Naive B cell (primary cell): ENCODE data around the gene PLEKHD1. TPM values are rescaled to one million over a fixed set of nuclear protein-coding genes. Genes with fewer than 3 reads are reported as not detected.

Experiments used
- ATAC-seq, 2 donors: fragments of 150-1000 bp; cut with Tn5 transposase; 2 replicates each; pipeline ENCODE4 v1.10.0; 2021; ENCODE audit warnings: low read depth in 2 of 2, mild to moderate bottlenecking in 2 of 2, moderate library complexity in 2 of 2
- DNase-seq: peaks from one replicate; pipeline ENCODE4 v3.0.0; 2022
- H3K27ac Mint-ChIP-seq, 6 donors: one replicate each; pipeline ENCODE4 v1.8.0; 2020 to 2022; ENCODE audit warnings: mild to moderate bottlenecking in 6 of 6, mixed read lengths in 6 of 6, moderate library complexity in 5 of 6, inconsistent platforms in 2 of 6
- H3K27me3 Mint-ChIP-seq, 3 donors: one replicate each; pipeline ENCODE4 v1.8.0; 2021 to 2022; ENCODE audit warnings: mixed read lengths in 3 of 3, mild to moderate bottlenecking in 1 of 3
- H3K36me3 Mint-ChIP-seq, 2 donors: one replicate each; pipeline ENCODE4 v1.8.0; 2020 to 2022; ENCODE audit warnings: mixed read lengths in 2 of 2, inconsistent platforms in 1 of 2, mild to moderate bottlenecking in 1 of 2
- H3K4me1 Mint-ChIP-seq, 3 donors: one replicate each; pipeline ENCODE4 v1.8.0; 2020 to 2022; ENCODE audit warnings: mixed read lengths in 3 of 3, inconsistent platforms in 1 of 3, mild to moderate bottlenecking in 1 of 3, moderate library complexity in 1 of 3
- H3K4me3 Mint-ChIP-seq, 8 donors: one replicate each; pipeline ENCODE4 v1.8.0; 2020 to 2022; ENCODE audit warnings: mild to moderate bottlenecking in 8 of 8, mixed read lengths in 8 of 8, moderate library complexity in 8 of 8, inconsistent platforms in 2 of 8
- H3K9me3 Mint-ChIP-seq, 7 donors: one replicate each; pipeline ENCODE4 v1.8.0; 2020 to 2022; ENCODE audit warnings: mixed read lengths in 7 of 7, mild to moderate bottlenecking in 5 of 7, inconsistent platforms in 2 of 7, moderate library complexity in 1 of 7
- polyA plus RNA-seq, 6 donors: library from polyadenylated mRNA; unstranded; fragments of 300-500 nt; fragmentation: Illumina TruSeq; gene quantifications; one replicate each; pipeline ENCODE4 v1.2.3, GENCODE V29; 2021; ENCODE audit warnings: low read depth in 6 of 6

Gene PLEKHD1
- under 1 TPM in 2 of 6 donors, not detected in 4; 0.07 to 0.11 TPM for polyA plus RNA-seq

DNA sequence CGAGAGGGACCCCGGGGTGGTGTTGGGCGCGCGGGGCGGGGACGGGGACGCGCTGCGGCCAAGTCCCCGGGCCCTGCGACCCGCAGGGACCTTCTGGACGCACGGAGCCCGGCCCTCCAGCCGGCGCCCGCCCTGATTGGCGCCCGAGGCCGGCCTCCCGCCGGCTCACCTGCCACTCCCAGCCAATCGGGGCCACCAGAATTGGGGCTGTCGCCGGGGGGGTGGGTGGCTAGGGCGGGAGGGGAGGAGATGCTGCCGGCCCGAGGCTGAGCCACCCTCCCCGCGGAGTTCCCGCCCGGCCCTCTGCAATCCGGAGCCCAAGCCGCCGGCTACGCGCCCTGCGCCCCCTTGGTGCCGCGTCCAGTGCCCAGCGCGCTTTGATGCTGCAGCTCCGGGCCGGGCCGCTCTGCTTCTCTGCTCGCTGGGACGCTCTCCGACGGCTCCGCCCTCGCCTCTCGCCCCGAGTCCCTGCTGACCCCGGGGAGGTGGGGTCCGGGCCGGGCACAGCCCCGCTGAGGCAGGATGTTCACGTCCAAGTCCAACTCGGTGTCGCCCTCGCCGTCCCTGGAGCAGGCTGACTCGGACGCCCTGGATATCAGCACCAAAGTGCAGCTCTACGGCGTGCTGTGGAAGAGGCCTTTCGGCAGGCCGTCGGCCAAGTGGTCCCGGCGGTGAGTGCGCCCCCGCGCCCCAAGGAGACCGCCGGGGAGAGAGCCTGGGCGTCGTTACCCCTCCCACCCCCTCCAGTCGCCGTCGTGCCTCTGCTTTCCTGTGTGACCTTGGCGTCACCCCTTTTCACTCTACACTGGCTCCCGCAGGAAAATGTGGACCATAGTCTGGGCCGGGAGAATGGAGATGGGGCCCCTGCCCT lies at the start of gene PLEKHD1:
Gene PLEKHD1, plus strand, starts transcription at position 285 of the 871 bp plus-strand sequence. Its CDS starts 238 bp downstream, at position 523.
- Mint-ChIP-seq H3K27me3 (peaks cover 45 to 68% (median 52%) of the 10 kb centered on the region in 3 donors), H3K9me3 (peaks cover 0 to 2% (median 0%) of the 10 kb centered on the region in 7 donors), H3K4me3 (peak within 1 kb of the TSS in 7 of 8 donors; percentile 20 to 70 (median 45)), H3K36me3 (no peaks in the 10 kb centered on the region), H3K4me1 (peaks cover 7 to 22% (median 18%) of the 10 kb centered on the region in 3 donors), H3K27ac (no peak within 1 kb of the TSS)
- no peak for DNase-seq
- ATAC-seq = no peak

DNA sequence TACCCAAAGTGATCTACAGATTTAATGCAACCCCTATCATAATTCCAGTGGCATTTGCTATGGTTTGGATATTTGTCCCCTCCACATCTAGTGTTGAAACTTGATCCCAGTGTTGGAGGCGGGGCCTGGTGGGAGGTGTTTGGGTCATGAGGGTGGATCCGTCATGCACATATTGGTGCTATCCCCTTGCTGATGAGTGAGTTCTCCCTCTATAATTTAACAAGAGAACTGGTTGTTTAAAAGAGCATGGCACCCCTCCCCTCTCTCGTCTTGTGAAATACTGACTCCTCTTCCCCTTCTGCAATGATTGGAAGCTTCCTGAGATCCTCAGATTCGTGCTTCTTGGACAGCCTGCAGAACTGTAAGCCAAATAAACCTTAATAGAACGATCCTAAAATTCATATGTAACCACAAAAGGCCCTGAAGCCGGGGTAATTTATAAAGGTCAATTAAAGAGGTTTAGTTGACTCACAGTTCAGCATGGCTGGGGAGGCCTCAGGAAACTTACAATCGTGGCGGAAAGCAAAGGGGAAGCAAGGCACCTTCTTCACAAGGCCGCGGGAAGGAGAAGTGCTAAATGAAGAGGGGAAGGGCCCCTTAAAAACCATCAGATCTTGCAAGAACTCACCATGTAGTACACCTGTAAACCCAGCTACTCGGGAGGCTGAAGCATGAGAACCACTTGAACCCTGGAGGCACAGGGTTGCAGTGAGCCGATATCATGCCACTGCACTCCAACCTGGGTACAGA lies 44.8 kb upstream of the PLEKHD1 start:
- H3K4me1 Mint-ChIP-seq = peaks cover 11 to 18% (median 11%) of the 10 kb centered on the region in 3 donors
- ATAC-seq (no peak), DNase-seq (no peak)
- H3K27ac Mint-ChIP-seq = no peak overlapping the region
- no peak overlapping the region for H3K4me3 Mint-ChIP-seq
- H3K27me3 Mint-ChIP-seq = no peaks in the 10 kb centered on the region
- H3K36me3 Mint-ChIP-seq = peaks cover 0 to 21% of the 10 kb centered on the region in 2 donors
- no peaks in the 10 kb centered on the region for H3K9me3 Mint-ChIP-seq

DNA sequence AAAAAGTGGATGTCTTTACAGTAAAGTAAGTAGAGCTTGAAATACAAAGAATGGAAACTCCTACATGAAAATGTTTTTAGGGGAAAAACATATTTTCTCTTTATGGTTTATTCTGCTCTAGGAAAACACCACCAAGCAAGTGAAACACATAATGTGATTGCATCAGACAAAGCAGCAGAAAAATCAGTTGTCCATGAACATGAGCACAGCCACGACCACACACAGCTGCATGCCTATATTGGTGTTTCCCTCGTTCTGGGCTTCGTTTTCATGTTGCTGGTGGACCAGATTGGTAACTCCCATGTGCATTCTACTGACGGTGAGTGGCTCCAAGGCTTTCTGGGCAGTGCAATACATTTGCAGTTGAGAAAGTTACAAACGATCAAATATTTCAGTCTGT lies 42.6 kb upstream of the PLEKHD1 start:
- Mint-ChIP-seq H3K27me3 (no peaks in the 10 kb centered on the region), H3K36me3 (peaks cover 13 to 23% of the 10 kb centered on the region in 2 donors), H3K27ac (peak overlapping the region in 1 of 6 donors; percentile 4), H3K9me3 (no peaks in the 10 kb centered on the region), H3K4me3 (no peak overlapping the region), H3K4me1 (peaks cover 0 to 10% (median 2%) of the 10 kb centered on the region in 3 donors)
- no peak for ATAC-seq
- no peak for DNase-seq

DNA sequence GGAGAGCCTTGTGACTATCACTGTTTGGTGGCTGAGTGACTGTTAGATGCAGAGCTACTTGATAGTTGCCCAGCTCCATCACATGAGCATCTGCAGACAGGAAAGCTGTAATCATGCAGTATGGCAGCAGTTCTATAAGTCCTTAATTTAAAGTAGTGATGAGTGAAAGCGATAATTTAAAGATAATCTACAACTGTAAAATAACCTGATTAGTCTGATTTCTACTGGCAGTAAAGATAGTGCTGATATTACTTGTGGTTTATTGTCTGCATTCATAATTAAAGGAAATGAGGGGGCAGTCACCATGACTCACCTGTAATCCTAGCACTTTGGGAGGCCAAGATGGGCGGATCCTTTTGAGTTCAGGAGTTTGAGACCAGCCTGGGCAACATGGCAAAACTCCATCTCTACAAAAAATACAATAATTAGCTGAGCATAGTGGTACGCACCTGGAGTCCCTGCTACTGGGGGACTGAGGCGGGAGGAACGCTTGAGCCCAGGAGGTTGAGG lies 41.2 kb upstream of the PLEKHD1 start:
- Mint-ChIP-seq H3K27me3 (no peaks in the 10 kb centered on the region), H3K27ac (peak overlapping the region in 1 of 6 donors; percentile 64), H3K4me1 (peaks cover 0 to 10% (median 2%) of the 10 kb centered on the region in 3 donors), H3K4me3 (no peak overlapping the region), H3K9me3 (no peaks in the 10 kb centered on the region), H3K36me3 (peaks cover 14 to 27% of the 10 kb centered on the region in 2 donors)
- ATAC-seq (no peak), DNase-seq (no peak)

DNA sequence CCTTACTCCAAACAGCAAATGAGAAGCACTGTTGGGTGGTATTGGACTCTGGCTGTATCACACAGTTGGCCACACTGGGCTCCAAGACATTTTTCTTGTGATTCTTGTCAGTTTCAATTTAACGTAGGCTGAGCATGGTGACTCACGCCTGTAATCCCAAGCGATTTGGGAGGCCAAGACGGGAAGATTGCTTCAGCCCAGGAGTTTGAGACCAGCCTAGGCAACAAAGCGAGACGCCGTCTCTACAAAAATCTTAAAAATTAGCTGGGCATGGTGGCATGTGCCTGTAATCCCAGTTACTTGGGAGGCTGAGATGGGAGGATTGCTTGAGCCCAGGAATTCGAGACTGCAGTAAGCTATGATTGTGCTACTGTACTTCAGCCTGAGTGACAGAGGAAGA lies 35.3 kb upstream of the PLEKHD1 start:
- no peaks in the 10 kb centered on the region for H3K9me3 Mint-ChIP-seq
- DNase-seq (no peak), ATAC-seq (no peak)
- no peaks in the 10 kb centered on the region for H3K27me3 Mint-ChIP-seq
- peaks cover 0 to 6% (median 0%) of the 10 kb centered on the region in 3 donors for H3K4me1 Mint-ChIP-seq
- no peak overlapping the region for H3K27ac Mint-ChIP-seq
- peaks cover 14 to 19% of the 10 kb centered on the region in 2 donors for H3K36me3 Mint-ChIP-seq
- no peak overlapping the region for H3K4me3 Mint-ChIP-seq

DNA sequence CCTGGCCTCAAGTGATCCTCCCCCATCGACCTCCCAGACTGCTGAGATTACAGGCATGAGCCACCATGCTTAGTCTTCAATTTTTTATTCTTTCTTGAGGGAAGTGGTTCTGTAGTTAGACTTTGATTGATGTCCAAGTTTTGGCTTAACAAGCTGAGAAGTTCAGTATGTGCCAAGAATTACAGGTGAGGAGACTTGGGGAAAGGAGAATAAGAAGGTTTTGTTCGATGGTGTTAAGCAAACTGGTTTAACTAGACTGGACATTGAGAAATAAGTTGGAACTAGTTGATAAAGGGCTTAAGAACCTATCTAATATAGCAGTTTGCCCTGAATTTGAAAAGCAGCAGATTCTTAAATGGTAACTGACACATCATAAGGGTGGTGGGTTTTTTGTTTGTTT lies 32.6 kb upstream of the PLEKHD1 start:
- Mint-ChIP-seq H3K4me3 (no peak overlapping the region), H3K27me3 (no peaks in the 10 kb centered on the region), H3K36me3 (peaks cover 7 to 16% of the 10 kb centered on the region in 2 donors), H3K9me3 (no peaks in the 10 kb centered on the region), H3K4me1 (no peaks in the 10 kb centered on the region), H3K27ac (peak overlapping the region in 4 of 6 donors; percentile 11 to 76 (median 18))
- DNase-seq = no peak
- no peak for ATAC-seq

DNA sequence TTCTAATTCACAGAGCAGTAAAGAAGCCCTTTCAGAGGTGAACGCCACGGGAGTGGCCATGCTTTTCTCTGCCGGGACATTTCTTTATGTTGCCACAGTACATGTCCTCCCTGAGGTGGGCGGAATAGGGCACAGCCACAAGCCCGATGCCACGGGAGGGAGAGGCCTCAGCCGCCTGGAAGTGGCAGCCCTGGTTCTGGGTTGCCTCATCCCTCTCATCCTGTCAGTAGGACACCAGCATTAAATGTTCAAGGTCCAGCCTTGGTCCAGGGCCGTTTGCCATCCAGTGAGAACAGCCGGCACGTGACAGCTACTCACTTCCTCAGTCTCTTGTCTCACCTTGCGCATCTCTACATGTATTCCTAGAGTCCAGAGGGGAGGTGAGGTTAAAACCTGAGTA lies 26.2 kb upstream of the PLEKHD1 start:
- no peaks in the 10 kb centered on the region for H3K9me3 Mint-ChIP-seq
- H3K4me3 Mint-ChIP-seq = no peak overlapping the region
- H3K27ac Mint-ChIP-seq = peak overlapping the region in 2 of 6 donors; percentile 82 to 86
- DNase-seq (no peak), ATAC-seq (no peak)
- no peaks in the 10 kb centered on the region for H3K27me3 Mint-ChIP-seq
- H3K4me1 Mint-ChIP-seq = peaks cover 0 to 3% (median 2%) of the 10 kb centered on the region in 3 donors
- H3K36me3 Mint-ChIP-seq = peaks cover 7 to 14% of the 10 kb centered on the region in 2 donors

DNA sequence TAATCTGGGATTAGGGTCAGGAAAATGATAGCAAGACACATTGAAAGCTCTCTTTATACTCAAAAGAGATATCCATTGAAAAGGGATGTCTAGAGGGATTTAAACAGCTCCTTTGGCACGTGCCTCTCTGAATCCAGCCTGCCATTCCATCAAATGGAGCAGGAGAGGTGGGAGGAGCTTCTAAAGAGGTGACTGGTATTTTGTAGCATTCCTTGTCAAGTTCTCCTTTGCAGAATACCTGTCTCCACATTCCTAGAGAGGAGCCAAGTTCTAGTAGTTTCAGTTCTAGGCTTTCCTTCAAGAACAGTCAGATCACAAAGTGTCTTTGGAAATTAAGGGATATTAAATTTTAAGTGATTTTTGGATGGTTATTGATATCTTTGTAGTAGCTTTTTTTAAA lies 25.4 kb upstream of the PLEKHD1 start:
- H3K4me3 Mint-ChIP-seq = no peak overlapping the region
- H3K27ac Mint-ChIP-seq = peak overlapping the region in 3 of 6 donors; percentile 7 to 82 (median 32)
- H3K9me3 Mint-ChIP-seq = no peaks in the 10 kb centered on the region
- peaks cover 7 to 14% of the 10 kb centered on the region in 2 donors for H3K36me3 Mint-ChIP-seq
- H3K27me3 Mint-ChIP-seq = no peaks in the 10 kb centered on the region
- peaks cover 0 to 3% (median 2%) of the 10 kb centered on the region in 3 donors for H3K4me1 Mint-ChIP-seq
- ATAC-seq (no peak), DNase-seq (no peak)

DNA sequence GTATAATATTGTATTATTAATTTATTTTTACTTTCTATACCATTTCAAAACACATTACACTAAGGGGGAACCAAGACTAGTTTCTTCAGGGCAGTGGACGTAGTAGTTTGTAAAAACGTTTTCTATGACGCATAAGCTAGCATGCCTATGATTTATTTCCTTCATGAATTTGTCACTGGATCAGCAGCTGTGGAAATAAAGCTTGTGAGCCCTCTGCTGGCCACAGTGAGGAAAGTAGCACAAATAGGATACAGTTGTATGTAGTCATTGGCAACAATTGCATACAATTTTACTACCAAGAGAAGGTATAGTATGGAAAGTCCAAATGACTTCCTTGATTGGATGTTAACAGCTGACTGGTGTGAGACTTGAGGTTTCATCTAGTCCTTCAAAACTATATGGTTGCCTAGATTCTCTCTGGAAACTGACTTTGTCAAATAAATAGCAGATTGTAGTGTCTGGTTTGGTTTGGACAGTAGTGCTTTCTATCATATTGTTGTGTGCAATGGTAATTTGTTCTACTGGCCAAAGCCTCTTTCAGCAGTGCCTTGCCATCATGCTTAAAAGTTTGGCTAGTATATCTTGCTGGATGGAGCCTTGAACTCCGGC lies 24.3 kb upstream of the PLEKHD1 start:
- no peaks in the 10 kb centered on the region for H3K27me3 Mint-ChIP-seq
- H3K4me1 Mint-ChIP-seq = peaks cover 0 to 3% (median 2%) of the 10 kb centered on the region in 3 donors
- peak; percentile 87 for ATAC-seq
- H3K4me3 Mint-ChIP-seq = no peak overlapping the region
- H3K9me3 Mint-ChIP-seq = no peaks in the 10 kb centered on the region
- peaks cover 7 to 14% of the 10 kb centered on the region in 2 donors for H3K36me3 Mint-ChIP-seq
- peak overlapping the region in 2 of 6 donors; percentile 55 to 82 for H3K27ac Mint-ChIP-seq
- DNase-seq = peak; percentile 43

DNA sequence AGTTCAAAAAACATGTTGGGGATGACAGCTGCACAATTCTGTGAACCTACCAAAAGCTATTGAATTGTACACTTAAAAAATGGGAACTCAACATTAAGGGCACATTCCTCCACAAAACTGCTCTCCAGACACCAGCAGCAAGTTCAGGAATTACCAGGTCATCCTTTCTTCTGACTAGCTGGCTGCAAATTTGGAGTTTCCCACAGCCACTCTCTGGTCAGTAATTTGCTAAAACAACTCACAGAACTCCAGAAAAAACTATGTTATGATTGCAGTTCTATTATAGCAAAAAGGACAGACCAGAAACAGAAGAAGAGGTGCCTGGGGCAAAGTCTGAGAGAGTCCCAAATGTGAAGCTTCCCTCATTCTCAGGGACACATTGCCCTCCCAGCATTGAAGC lies 20.1 kb upstream of the PLEKHD1 start:
- peaks cover 0 to 7% of the 10 kb centered on the region in 2 donors for H3K36me3 Mint-ChIP-seq
- H3K9me3 Mint-ChIP-seq = no peaks in the 10 kb centered on the region
- no peak for DNase-seq
- H3K4me1 Mint-ChIP-seq = peaks cover 0 to 3% (median 0%) of the 10 kb centered on the region in 3 donors
- H3K27me3 Mint-ChIP-seq = no peaks in the 10 kb centered on the region
- ATAC-seq = no peak
- no peak overlapping the region for H3K4me3 Mint-ChIP-seq
- H3K27ac Mint-ChIP-seq = no peak overlapping the region

DNA sequence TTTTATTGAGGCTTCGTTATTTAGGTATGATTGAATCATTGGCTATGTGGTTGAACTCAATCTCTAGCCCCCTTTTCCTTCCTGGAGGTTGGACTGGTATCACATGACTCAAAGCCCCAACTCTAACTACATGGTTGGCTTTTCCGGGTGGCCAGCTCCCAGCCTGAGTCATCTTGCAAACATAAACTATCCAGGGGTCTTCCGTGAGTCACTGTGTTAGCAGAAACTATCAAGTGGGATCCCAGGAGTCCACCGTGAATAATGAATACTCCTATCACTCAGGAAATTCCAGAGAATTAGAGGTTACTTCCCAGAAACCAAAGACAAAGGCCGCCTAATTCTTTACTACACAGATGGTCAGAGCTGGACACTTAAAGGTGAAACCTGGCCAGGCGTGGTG lies 19.7 kb upstream of the PLEKHD1 start:
- H3K4me3 Mint-ChIP-seq = no peak overlapping the region
- no peaks in the 10 kb centered on the region for H3K4me1 Mint-ChIP-seq
- H3K36me3 Mint-ChIP-seq = peaks cover 0 to 7% of the 10 kb centered on the region in 2 donors
- H3K9me3 Mint-ChIP-seq = no peaks in the 10 kb centered on the region
- DNase-seq (no peak), ATAC-seq (no peak)
- H3K27me3 Mint-ChIP-seq = no peaks in the 10 kb centered on the region
- H3K27ac Mint-ChIP-seq = peak overlapping the region in 1 of 6 donors; percentile 36

DNA sequence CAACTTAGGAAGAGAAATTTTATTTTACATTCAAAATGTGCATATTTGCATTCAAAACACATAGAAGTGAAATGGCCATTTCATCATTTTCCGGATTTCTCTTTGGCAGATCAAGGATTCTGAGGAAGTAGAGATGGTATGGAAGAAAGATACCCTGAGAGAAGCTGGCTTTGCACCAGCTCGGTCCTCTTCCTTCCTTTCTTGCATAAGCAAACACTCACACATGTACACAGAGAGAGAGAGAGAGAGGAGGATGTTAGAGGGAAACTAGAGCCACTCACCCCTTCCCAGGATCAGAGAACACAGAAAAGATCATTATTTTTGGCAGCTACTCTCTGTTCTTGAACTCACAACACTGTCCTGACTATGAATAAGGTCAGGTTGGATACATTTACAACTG lies 15.6 kb upstream of the PLEKHD1 start:
- DNase-seq = no peak
- H3K36me3 Mint-ChIP-seq = peaks cover 0 to 10% of the 10 kb centered on the region in 2 donors
- ATAC-seq = no peak
- H3K4me3 Mint-ChIP-seq = no peak overlapping the region
- H3K4me1 Mint-ChIP-seq = no peaks in the 10 kb centered on the region
- H3K27ac Mint-ChIP-seq = no peak overlapping the region
- peaks cover 0 to 7% (median 0%) of the 10 kb centered on the region in 3 donors for H3K27me3 Mint-ChIP-seq
- no peaks in the 10 kb centered on the region for H3K9me3 Mint-ChIP-seq

DNA sequence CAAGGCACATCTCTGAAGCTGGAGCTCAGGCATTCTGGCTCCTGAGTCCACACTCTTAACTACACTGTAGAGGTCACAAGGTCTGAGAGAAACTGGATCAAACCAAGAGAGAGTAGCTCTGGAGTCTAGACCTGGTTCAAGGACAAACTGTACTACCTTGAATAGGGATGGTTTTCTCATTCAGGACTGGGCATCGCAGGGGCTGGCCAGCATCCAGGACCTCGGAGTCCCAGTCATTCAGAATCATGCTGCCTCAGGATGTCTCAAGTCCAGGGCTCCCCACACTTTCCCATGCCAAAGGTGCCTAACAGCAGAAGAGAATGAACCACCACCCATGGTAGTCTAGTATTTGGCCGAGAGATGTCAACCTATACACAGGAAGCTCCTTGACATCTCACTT lies 13.1 kb upstream of the PLEKHD1 start:
- DNase-seq = no peak
- peaks cover 0 to 10% of the 10 kb centered on the region in 2 donors for H3K36me3 Mint-ChIP-seq
- ATAC-seq = no peak
- H3K27me3 Mint-ChIP-seq = peaks cover 4 to 18% (median 5%) of the 10 kb centered on the region in 3 donors
- no peaks in the 10 kb centered on the region for H3K9me3 Mint-ChIP-seq
- H3K4me3 Mint-ChIP-seq = no peak overlapping the region
- H3K27ac Mint-ChIP-seq = no peak overlapping the region
- H3K4me1 Mint-ChIP-seq = peaks cover 0 to 4% (median 4%) of the 10 kb centered on the region in 3 donors
